Left lobe of liver (tissue), 2 donors: ENCODE results near the gene BAIAP3. TPM values are rescaled to one million over a fixed set of nuclear protein-coding genes. Genes with fewer than 3 reads are reported as not detected.

Experiments used
- ATAC-seq: fragments of 200-7000 bp; cut with Tn5 transposase; one replicate; pipeline ENCODE4 v1.9.1; 2020; ENCODE audit warnings: mild to moderate bottlenecking, moderate library complexity
- DNase-seq: peaks from one replicate; pipeline ENCODE4 v3.0.0-alpha.2; 2020; ENCODE audit warnings: low spot score
- total RNA-seq: library from RNA; stranded (reverse); gene quantifications from one replicate; pipeline ENCODE4 v1.2.1, GENCODE V29; 2021
- donor health status: DM: no; HTN: no; CAD: no; lungs with moderate emphysema.
- donor health status: DM: no; HTN: yes; CAD: no.

Gene BAIAP3
- total RNA-seq, 1 donor from 2014 or later: 8.1 TPM

DNA sequence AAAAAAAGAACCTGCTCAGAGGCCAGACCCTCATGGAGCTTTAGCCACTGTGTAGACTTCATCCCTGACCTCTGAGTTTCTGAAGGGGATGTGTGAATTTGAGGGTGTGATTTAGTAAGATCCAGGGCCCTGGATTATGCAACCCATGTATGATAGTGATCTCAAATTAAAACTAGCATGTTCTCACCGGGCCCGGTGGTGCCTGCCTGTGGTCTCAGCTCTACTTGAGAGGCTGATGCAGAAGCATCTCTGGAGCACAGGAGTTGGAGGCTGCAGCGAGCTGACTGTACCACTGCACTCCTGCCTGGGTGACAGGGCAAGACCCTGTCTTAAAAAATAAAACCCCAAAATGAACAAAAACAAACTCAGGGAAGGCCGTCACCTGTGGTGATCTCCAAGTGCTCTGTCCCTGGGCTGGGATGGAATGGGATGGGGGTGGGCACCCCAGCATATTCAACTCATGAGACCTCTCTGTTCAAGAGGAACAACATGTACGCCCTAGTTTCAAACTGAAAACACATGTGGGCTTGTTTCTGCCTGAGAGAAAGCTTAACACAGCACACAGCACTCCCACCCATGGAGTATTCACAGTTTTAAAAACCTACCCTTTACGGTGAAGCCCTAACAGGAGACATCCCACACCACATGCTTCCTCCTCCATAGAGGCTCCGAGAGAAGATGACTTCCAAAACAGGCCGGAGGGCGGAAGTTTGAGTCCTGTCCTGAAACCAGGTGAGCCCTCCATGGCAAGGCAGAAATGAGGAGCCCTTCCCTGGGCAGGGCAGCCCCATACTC lies 48.4 kb downstream of the BAIAP3 start:
- ATAC-seq: no peak
- DNase-seq: no peak

DNA sequence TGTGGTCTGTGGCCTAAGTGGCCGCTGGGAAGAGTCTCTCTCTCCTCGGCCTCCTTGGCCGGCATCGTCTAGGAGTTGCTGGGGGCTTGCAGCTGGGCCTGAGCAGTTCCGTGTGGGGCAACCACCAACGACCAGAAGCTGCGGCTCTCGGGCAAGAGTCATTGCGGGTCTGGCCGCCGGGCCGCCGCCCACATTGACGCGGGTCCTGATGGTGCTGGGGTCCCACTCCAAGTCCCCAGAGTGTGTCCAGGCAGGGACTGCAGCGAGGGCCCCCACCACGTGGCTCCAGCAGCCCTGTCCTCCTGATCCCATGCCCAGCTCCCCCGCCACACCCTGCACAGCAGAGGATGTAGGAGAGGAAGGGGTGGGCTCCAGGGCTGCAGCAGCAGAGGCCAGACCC lies 50.1 kb downstream of the BAIAP3 start:
- DNase-seq (no peak), ATAC-seq (no peak)

DNA sequence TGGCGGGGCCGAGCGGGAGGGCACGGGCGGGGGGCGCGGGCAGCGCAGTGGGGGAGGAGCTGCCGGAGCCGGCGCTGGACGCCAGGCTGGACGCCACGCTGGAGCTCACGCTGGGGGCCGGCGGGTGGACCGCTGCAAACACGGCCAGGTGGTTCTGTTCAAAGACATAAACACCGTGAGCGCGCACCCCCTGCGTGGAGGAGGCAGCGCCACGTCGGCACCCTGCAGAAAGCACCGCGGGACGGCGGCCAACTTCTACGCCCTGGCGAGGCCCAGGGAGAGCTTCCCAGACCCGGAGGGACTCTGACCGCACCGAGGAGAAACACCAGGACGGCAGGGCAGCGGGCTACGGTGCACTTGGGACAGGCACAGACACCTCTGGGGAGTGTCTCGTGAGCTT lies 51.8 kb downstream of the BAIAP3 start:
- ATAC-seq (no peak), DNase-seq (no peak)

DNA sequence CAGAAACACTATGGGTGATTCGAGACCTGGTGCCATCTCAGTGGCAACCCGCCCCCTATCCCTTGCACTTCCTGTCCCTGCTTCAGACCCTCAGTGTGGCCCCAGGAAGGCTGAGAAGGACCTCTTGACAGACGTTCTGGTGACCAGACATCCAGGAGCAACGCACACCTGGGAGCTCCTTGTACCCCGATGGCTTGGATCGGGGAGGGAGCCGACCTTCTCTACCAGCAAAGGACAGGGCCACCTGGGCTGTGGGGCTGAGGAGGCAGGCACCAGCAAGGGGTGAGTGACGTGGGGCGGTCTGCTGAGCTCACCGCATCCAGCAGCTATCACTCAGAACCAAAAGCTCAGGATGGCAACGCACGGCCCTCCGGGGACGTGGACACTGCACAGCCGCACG lies 53.9 kb downstream of the BAIAP3 start:
- ATAC-seq: no peak
- DNase-seq: no peak

DNA sequence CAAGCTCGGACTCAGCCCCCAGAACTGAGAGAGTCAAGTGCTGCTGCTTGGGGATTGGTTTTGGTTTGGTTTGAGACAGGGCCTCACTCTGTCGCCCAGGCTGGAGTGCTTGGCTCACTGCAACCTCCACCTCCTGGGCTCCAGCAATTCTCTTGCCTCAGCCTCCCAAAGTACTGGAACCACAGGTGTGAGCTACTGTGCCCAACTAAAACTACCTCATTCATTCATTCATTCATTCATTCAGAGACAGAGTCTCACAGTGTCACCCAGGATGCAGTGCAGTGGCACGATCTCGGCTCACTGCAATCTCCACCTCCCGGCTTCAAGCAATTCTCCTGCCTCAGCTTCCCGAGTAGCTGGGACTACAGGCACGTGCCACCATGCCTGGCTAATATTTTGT lies 56.3 kb downstream of the BAIAP3 start:
- no peak for ATAC-seq
- no peak for DNase-seq

DNA sequence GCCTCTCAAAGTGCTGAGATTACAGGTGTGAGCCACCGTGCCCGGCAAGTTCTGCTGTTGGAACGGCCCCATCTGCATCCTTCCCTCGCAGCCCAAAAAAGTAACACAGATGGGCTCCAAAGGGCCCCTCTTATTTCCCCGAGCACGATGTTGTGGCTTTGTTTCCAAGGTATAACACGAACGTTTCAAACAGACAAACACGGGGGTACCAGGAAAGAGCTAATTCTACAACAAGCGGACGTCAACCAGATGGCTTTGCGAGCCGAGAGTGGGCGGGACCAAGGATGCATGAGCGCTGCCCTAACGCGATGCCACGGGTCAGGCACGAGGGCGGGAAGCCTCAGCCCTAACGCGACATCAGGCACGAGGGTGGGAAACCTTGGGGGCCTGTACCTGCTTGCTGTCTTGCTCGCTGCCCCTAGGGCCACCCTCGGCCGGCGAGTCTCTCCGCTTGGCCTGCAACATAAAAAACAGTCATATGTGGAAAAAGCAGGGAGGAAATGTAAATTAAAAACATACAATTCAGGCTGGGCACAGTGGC lies 56.9 kb downstream of the BAIAP3 start:
- DNase-seq: no peak
- no peak for ATAC-seq

DNA sequence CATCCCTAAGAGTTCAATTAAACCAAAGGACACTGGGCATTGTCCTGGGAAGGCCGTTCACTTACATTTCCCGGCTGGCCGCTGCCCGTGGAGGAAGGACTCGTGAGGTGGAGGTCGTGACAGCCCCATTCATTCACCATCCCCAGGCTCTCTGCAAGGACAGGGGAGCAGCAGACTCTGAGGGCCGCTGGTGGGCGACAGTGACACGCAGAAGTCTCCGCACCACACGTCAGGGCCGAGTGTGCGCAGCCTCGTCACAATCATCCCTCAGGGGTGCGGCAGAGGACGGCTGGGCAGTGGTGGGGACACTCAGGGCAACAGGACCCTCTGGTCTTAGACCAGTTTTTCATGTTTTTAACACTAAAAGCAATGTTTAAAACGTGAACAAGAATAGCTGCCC lies 59.4 kb downstream of the BAIAP3 start:
- DNase-seq (no peak), ATAC-seq (no peak)

DNA sequence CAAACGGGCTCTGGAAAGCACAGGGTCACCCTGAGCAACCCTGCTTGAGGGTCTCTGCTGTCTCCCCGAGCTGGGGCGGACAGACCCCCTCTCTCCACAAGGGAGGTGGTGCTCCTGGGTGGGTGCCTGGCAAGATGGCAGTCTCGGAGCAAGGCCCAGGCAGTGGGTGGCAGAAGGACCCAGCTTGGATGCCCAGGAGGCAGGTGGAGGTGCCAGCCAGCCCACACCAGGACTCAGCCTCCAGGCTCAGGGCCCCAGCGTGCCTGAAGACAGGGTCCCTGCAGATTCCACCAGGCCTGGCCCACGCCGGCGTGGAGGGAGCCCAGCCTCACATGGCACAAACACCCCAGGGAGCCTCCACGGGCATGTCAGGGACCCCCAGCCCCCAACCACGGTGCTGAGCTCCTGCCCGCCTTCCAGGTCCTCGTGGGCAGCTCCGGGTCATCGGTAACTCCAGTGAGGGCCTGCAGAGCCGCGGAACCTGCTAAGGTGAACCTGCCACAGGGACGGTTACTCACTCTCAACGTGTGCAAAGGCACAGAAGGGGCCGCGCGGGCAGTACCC lies 60.2 kb downstream of the BAIAP3 start:
- DNase-seq (no peak), ATAC-seq (no peak)

DNA sequence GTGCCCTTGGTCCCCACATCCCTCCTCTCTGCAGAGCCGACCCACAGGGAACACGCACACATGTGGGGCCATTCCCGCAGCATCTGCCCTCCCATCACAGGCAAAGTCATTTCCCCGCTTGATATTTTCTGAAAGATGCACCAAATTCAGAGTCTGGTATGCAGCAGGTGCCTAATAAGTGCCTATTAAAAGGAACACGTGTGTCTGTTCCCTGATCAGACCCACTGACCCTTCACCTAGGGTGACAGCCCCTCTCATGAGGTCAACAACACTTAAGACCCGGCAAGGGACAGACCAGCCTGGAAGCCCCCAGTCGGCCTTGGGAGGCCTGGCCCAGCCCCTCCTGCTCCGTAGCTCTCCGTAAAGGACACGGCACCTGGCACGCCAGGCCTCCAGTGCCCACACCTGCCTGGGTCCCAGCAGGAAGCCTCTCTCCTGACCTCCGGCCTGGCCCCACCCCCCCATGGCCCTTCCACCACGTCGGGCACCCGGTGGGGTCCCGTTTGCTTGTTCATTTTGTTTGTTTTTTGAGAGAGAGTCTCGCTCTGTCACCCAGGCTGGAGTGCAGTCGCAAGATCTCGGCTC lies 61.0 kb downstream of the BAIAP3 start:
- DNase-seq: no peak

DNA sequence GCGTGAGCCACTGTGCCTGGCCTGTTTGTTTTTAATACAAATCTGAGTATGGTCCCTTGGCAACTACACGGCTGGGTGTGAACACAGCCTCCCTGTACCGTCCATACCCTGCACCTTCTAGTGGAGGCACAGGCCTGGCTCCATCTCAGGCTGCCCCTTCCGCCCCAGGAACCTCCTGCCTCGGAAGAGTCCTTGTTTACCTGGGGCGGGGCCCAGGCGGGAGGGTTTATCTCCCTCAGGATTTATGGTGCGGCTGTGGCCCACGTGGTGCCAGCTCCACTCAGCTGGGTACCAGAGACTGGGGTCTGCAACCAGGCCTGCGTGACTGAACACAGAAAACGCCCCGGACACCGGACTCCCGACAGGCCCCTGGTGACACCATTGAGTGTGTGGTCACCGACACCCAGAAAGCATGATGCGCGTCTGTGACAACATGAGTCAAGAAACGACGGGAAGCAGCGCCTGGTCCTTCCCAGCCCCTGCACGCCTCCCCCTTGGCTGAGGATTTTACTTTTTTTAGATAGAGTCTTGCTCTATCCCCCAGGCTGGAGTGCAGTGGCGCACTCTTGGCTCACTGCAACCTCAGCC lies 62.1 kb downstream of the BAIAP3 start:
- DNase-seq (no peak), ATAC-seq (no peak)

More for the DNA sequence above, 61.0 kb downstream of the BAIAP3 start:
- ATAC-seq: no peak

DNA sequence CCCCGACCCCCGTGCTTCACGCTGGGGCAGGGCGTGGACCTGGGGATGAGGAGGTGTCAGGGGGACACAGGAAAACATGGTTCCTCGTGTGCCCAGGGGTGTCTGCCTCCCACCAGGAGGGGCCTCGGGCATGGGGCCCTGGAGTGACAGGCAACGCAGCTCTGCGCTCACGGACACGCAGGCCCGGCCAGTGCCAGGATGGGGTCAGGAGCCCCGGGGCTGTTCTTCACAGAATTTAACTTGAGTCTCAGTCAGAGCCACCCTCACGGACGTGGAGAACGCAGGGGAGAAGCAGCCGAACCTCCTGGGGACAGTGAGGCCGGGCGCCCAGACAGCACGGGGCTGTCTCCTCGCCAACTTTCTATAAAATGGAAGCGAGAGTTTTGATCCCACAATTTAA lies 64.3 kb downstream of the BAIAP3 start:
- ATAC-seq (no peak), DNase-seq (no peak)

DNA sequence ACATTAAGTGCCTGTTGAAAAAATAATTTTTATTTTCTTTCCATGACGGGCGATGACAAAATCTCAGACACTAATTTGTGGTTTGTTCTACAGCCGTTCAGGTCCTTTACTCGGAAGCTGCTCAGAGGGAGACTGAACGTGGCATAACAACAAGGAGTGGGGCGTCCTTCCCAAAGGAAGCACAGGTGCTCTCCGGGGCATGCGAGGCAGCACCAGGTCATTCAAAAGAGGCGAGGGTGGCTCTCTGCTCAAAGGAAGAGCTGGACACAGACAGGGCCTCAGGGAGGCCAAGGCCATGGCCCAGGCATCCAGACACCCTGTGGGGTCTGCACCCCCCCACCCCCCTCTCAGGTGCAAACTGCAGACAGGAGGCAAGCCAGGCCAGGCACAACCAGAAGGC lies 64.9 kb downstream of the BAIAP3 start:
- DNase-seq: no peak
- no peak for ATAC-seq

Other genes with a start within 250 kb of the BAIAP3 start
- not detected for gene C1QTNF8, start 237.4 kb upstream of the BAIAP3 start, total RNA-seq
- gene CACNA1H, start 180.5 kb upstream of the BAIAP3 start, total RNA-seq: 4.2 TPM
- gene TPSG1, start 108.4 kb upstream of the BAIAP3 start, total RNA-seq: 0.15 TPM
- 1.6 TPM for gene TPSB2, start 103.5 kb upstream of the BAIAP3 start, total RNA-seq
- 1.6 TPM for gene TPSAB1, start 92.9 kb upstream of the BAIAP3 start, total RNA-seq
- gene TPSD1, start 77.6 kb upstream of the BAIAP3 start, total RNA-seq: not detected
- 28.0 TPM for gene UBE2I, start 24.0 kb upstream of the BAIAP3 start, total RNA-seq
- 32.5 TPM for gene TSR3, start 18.2 kb downstream of the BAIAP3 start, total RNA-seq
- gene GNPTG, start 18.3 kb downstream of the BAIAP3 start, total RNA-seq: 58.3 TPM
- gene UNKL, start 81.1 kb downstream of the BAIAP3 start, total RNA-seq: 14.1 TPM
- gene UQCC4, start 87.1 kb downstream of the BAIAP3 start, total RNA-seq: 6.1 TPM
- gene PERCC1, start 97.4 kb downstream of the BAIAP3 start, total RNA-seq: not detected
- 1.4 TPM for gene CCDC154, start 110.9 kb downstream of the BAIAP3 start, total RNA-seq
- gene CLCN7, start 141.4 kb downstream of the BAIAP3 start, total RNA-seq: 51.9 TPM
- gene PTX4, start 155.3 kb downstream of the BAIAP3 start, total RNA-seq: not detected
- 36.4 TPM for gene TELO2, start 159.7 kb downstream of the BAIAP3 start, total RNA-seq
- 7.2 TPM for gene TMEM204, start 200.0 kb downstream of the BAIAP3 start, total RNA-seq